MCF 10A (cell line): ENCODE measurements around the gene NKX2-2. TPM values are rescaled to one million over a fixed set of nuclear protein-coding genes. Genes with fewer than 3 reads are reported as not detected.

Experiments
- BruUV-seq: library from RNA; stranded (reverse); fragments of 400-500 nt; replicated peaks from 2 replicates; lab custom pipeline; 2021; lab: Mats Ljungman, UMichigan
- CTCF ChIA-PET: fragments of 300-600 bp; sonication (Branson Sonifier 250); formaldehyde crosslinking; extraction: SDS; loops from one replicate; lab custom pipeline; 2021; ENCODE audit warnings: antibody characterized with exemption, inconsistent platforms; lab: Yijun Ruan, JAX
- POLR2A ChIA-PET: fragments of 300-600, 350-650 bp; sonication (Branson Sonifier 250); formaldehyde crosslinking; extraction: SDS; loops from one replicate; lab custom pipeline; 2020; ENCODE audit warnings: antibody characterized with exemption, inconsistent platforms; lab: Yijun Ruan, JAX
- DNase-seq: peaks from one replicate; pipeline ENCODE4 v3.0.0-alpha.2; 2018; ENCODE audit not compliant: unreplicated experiment
- H3K27ac Mint-ChIP-seq: one replicate; pipeline ENCODE4 v1.8.0; 2022; ENCODE audit warnings: mild to moderate bottlenecking, low read depth, mixed read lengths; ENCODE audit not compliant: unreplicated experiment
- H3K27me3 Mint-ChIP-seq: one replicate; pipeline ENCODE4 v1.8.0; 2022; ENCODE audit warnings: mixed read lengths; ENCODE audit not compliant: insufficient read depth, unreplicated experiment
- H3K36me3 Mint-ChIP-seq: one replicate; pipeline ENCODE4 v1.8.0; 2022; ENCODE audit warnings: mild to moderate bottlenecking, moderate library complexity, mixed read lengths; ENCODE audit not compliant: insufficient read depth, unreplicated experiment
- H3K4me1 Mint-ChIP-seq: one replicate; pipeline ENCODE4 v1.8.0; 2022; ENCODE audit warnings: mixed read lengths; ENCODE audit not compliant: insufficient read depth, unreplicated experiment
- H3K4me3 Mint-ChIP-seq: one replicate; pipeline ENCODE4 v1.8.0; 2022; ENCODE audit warnings: mild to moderate bottlenecking, moderate library complexity, mixed read lengths; ENCODE audit not compliant: unreplicated experiment
- H3K9me3 Mint-ChIP-seq: one replicate; pipeline ENCODE4 v1.8.0; 2022; ENCODE audit warnings: mixed read lengths; ENCODE audit not compliant: unreplicated experiment
- intact Hi-C: fragments of 100-400 bp; cut with micrococcal nuclease; formaldehyde crosslinking; loops from 2 replicates; pipeline ENCODE4 v1.14.1; 2022
- total RNA-seq: library from RNA; stranded (reverse); gene quantifications from 2 replicates; pipeline ENCODE4 v1.2.3, GENCODE V29; 2022
- TF ChIP-seq, protein P1 (sequence below): fragments of 200-600 bp; IDR thresholded peaks from one replicate; pipeline ENCODE4 v1.8.0; 2022; ENCODE audit warnings: antibody characterized with exemption, mild to moderate bottlenecking; ENCODE audit not compliant: unreplicated experiment

The NKX2-2 gene
- total RNA-seq, 1 experiment from 2014 or later = not detected

DNA sequence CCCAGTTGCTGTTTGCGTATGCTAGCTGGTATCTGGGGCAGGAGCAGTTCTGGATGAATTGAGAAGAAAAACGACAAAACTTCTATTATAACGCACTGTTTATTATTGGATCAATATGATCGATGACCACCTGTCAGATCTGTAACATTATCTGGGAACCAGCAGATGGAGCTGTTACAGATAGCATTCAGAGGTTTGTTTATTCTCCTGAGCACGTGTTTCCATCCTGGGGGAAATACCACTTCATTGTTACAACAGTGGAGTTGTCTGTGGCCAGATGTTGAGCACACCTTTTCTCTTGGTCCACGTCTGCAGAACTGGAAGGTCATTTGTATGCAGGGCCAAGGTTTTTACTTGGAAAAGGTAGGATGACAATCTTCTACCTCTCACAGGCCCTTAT, 16.0 kb upstream of the NKX2-2 start:
- POLR2A ChIA-PET = interaction anchor here (0.7 to 1.4 kb wide), 4 partner anchors 47 to 220 kb away, joined by 3 to 6 read pairs (median 4); no protein-coding TSS in a partner anchor
- Mint-ChIP-seq H3K27me3 (peaks cover 32% of the 10 kb centered on the region), H3K9me3 (peaks cover 7% of the 10 kb centered on the region), H3K4me3 (no peak overlapping the region), H3K4me1 (no peaks in the 10 kb centered on the region), H3K36me3 (no peaks in the 10 kb centered on the region), H3K27ac (no peak overlapping the region)
- CTCF ChIA-PET = interaction anchor here (0.5 to 3.7 kb wide), 30 partner anchors 11 to 691 kb away, joined by 3 to 35 read pairs (median 5); partner anchors contain the start of gene NKX2-2
- TF ChIP-seq, protein P1, sequence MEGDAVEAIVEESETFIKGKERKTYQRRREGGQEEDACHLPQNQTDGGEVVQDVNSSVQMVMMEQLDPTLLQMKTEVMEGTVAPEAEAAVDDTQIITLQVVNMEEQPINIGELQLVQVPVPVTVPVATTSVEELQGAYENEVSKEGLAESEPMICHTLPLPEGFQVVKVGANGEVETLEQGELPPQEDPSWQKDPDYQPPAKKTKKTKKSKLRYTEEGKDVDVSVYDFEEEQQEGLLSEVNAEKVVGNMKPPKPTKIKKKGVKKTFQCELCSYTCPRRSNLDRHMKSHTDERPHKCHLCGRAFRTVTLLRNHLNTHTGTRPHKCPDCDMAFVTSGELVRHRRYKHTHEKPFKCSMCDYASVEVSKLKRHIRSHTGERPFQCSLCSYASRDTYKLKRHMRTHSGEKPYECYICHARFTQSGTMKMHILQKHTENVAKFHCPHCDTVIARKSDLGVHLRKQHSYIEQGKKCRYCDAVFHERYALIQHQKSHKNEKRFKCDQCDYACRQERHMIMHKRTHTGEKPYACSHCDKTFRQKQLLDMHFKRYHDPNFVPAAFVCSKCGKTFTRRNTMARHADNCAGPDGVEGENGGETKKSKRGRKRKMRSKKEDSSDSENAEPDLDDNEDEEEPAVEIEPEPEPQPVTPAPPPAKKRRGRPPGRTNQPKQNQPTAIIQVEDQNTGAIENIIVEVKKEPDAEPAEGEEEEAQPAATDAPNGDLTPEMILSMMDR = peak; percentile 46
- DNase-seq = peak; percentile 39
- BruUV-seq = no TSS peak
- intact Hi-C loops = loop anchor here (1.0 to 5.0 kb wide), 2 partner anchors 42 to 87 kb away; no protein-coding TSS in a partner anchor

GRCh38 chr20:21528870-21529269, 15.0 kb upstream of the NKX2-2 start:
- POLR2A ChIA-PET = interaction anchor here (1.4 kb wide), 1 partner anchor 48 kb away, joined by 6 read pairs; no protein-coding TSS in a partner anchor
- intact Hi-C loops = no loop called here
- no peak for DNase-seq
- H3K27me3 Mint-ChIP-seq = peaks cover 42% of the 10 kb centered on the region
- no peak overlapping the region for H3K27ac Mint-ChIP-seq
- H3K4me3 Mint-ChIP-seq = no peak overlapping the region
- H3K4me1 Mint-ChIP-seq = no peaks in the 10 kb centered on the region
- H3K9me3 Mint-ChIP-seq = peaks cover 7% of the 10 kb centered on the region
- no peaks in the 10 kb centered on the region for H3K36me3 Mint-ChIP-seq
- TF ChIP-seq, protein P1 = peak; percentile 14
- CTCF ChIA-PET = interaction anchor here (0.6 to 3.7 kb wide), 23 partner anchors 10 to 751 kb away, joined by 3 to 35 read pairs (median 6); no protein-coding TSS in a partner anchor
- no TSS peak for BruUV-seq

DNA sequence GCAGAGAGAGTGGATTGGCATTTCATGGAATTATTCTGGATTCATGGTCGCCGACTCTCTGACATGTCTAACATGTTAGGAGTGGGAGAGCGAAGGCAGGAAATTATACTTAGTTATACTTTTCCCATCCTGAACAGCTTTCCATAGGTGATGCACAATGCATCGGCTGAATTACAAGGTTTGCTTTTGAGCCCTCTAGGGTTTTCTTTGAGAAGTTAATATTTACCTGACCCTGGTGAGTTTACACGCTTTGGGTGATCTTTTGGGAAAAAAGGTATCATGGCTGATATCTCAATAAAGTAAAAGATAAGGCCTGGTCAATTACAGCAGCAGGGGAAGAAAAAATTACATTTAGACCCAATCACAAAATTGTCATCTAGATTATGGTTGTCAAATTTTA, 14.0 kb upstream of the NKX2-2 start:
- no TSS peak for BruUV-seq
- DNase-seq = no peak
- H3K27me3 Mint-ChIP-seq = peaks cover 51% of the 10 kb centered on the region

DNA sequence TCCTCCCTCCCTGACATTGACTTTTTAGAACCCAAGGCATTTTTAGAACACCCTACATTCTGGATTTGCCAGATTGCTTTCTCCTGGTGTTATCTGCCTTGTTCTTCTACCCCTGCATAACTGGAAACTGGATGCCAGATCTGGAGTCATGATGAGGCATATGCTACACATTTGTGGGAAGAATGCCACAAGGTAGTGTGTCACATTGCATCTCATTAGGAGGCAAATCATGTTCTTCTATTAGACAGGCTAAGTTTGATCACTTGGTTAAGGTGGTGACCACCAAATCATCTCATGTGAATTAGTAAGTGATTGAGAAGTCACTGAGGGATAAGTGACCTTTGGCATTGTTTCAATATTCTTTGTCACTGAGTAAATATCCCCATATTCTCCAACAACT, 12.9 kb upstream of the NKX2-2 start:
- TF ChIP-seq, protein P1 = no peak
- Mint-ChIP-seq H3K36me3 (no peaks in the 10 kb centered on the region), H3K9me3 (peaks cover 7% of the 10 kb centered on the region), H3K4me1 (no peaks in the 10 kb centered on the region), H3K27me3 (peaks cover 52% of the 10 kb centered on the region), H3K4me3 (no peak overlapping the region), H3K27ac (no peak overlapping the region)
- no TSS peak for BruUV-seq
- intact Hi-C loops = no loop called here
- DNase-seq = no peak
- ChIA-PET CTCF (interaction anchor here (0.6 to 3.7 kb wide), 2 partner anchors 45 to 54 kb away, joined by 3 to 34 read pairs; no protein-coding TSS in a partner anchor), POLR2A (no interaction called here)

More for the DNA sequence above, 14.0 kb upstream of the NKX2-2 start:
- Mint-ChIP-seq H3K4me1 (no peaks in the 10 kb centered on the region), H3K4me3 (no peak overlapping the region), H3K9me3 (peaks cover 7% of the 10 kb centered on the region), H3K36me3 (no peaks in the 10 kb centered on the region), H3K27ac (no peak overlapping the region)
- intact Hi-C loops = no loop called here
- TF ChIP-seq, protein P1 = no peak
- CTCF ChIA-PET = interaction anchor here (1.4 to 3.7 kb wide), 2 partner anchors 44 to 87 kb away, joined by 5 to 34 read pairs; no protein-coding TSS in a partner anchor
- POLR2A ChIA-PET = no interaction called here
